ENCODE data around the gene ATM. TPM values are rescaled to one million over a fixed set of nuclear protein-coding genes. Genes with fewer than 3 reads are reported as not detected.

ATM gene
- total and polyA plus RNA-seq, 8 donors = 19.3 to 68.6 (median 44.7) TPM

DNA sequence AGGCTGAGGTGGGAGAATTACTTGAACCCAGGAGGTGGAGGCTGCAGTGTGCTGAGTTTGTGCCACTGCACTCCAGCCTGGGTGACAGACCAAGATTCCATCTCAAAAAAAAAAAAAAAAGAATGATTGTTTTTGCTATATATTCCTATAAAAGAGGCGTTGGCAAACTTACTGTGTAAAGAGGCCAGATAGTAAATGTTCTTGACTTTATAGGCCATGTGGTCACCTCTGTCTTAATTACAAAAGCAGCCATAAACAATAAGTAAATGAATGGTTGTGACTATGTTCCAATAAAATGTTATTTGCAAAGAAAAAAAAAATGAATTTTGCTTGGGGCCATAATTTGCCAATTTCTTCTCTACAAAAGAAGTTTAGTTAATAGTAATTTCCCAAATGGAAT, 12.3 kb downstream of the ATM start:
- Histone ChIP-seq H3K9me3 (no peaks in the 10 kb centered on the region), H3K4me1 (no peaks in the 10 kb centered on the region), H3K27me3 (no peaks in the 10 kb centered on the region), H3K36me3 (peaks cover 0 to 27% (median 2%) of the 10 kb centered on the region in 3 donors), H3K4me3 (no peak overlapping the region), H3K27ac (no peak overlapping the region)
- intact Hi-C loops (cut with DNase I) = no loop called here
- ATAC-seq = no peak
- no peak for TF ChIP-seq CTCF (IDR thresholded peaks at IDR 0.05)
- DNase-seq = no peak
- peak; percentile 20 for FAIRE-seq
- WGBS, 2 donors = 89 to 96% methylated on average over 1 of the region's 1 CpG

GRCh38 chr11:108235633-108236032, 12.8 kb downstream of the ATM start:
- H3K27ac ChIP-seq = no peak overlapping the region
- FAIRE-seq = no peak
- intact Hi-C loops (cut with DNase I) = no loop called here
- peaks cover 0 to 26% (median 0%) of the 10 kb centered on the region in 3 donors for H3K36me3 ChIP-seq
- H3K9me3 ChIP-seq = no peaks in the 10 kb centered on the region
- no peaks in the 10 kb centered on the region for H3K27me3 ChIP-seq
- no peak for DNase-seq
- no peaks in the 10 kb centered on the region for H3K4me1 ChIP-seq
- H3K4me3 ChIP-seq = no peak overlapping the region
- no peak for ATAC-seq
- TF ChIP-seq CTCF (IDR thresholded peaks at IDR 0.05) = no peak
- WGBS, 2 donors = 96% methylated on average over 2 of the region's 2 CpGs

- DNase-seq (no peak), FAIRE-seq (no peak), ATAC-seq (no peak)
- no peaks in the 10 kb centered on the region for H3K9me3 ChIP-seq
- H3K27me3 ChIP-seq = no peaks in the 10 kb centered on the region
- no peak overlapping the region for H3K4me3 ChIP-seq
- WGBS, 2 donors = 91 to 94% methylated on average over 1 of the region's 1 CpG
- intact Hi-C loops (cut with DNase I) = no loop called here
- H3K4me1 ChIP-seq = no peaks in the 10 kb centered on the region
- no peak for TF ChIP-seq CTCF (IDR thresholded peaks at IDR 0.05)
- no peak overlapping the region for H3K27ac ChIP-seq
- H3K36me3 ChIP-seq = peaks cover 0 to 14% (median 0%) of the 10 kb centered on the region in 3 donors
Measured at GRCh38 chr11:108237058-108237481, 14.2 kb downstream of the ATM start.

- ATAC-seq (no peak), DNase-seq (no peak), FAIRE-seq (no peak)
- Histone ChIP-seq H3K4me1 (no peaks in the 10 kb centered on the region), H3K4me3 (no peak overlapping the region), H3K9me3 (no peaks in the 10 kb centered on the region), H3K36me3 (peaks cover 0 to 7% (median 0%) of the 10 kb centered on the region in 3 donors), H3K27ac (no peak overlapping the region), H3K27me3 (no peaks in the 10 kb centered on the region)
- TF ChIP-seq CTCF (IDR thresholded peaks at IDR 0.05) = no peak
- intact Hi-C loops (cut with DNase I) = no loop called here
Measured at GRCh38 chr11:108239076-108239475, 16.2 kb downstream of the ATM start.

DNA sequence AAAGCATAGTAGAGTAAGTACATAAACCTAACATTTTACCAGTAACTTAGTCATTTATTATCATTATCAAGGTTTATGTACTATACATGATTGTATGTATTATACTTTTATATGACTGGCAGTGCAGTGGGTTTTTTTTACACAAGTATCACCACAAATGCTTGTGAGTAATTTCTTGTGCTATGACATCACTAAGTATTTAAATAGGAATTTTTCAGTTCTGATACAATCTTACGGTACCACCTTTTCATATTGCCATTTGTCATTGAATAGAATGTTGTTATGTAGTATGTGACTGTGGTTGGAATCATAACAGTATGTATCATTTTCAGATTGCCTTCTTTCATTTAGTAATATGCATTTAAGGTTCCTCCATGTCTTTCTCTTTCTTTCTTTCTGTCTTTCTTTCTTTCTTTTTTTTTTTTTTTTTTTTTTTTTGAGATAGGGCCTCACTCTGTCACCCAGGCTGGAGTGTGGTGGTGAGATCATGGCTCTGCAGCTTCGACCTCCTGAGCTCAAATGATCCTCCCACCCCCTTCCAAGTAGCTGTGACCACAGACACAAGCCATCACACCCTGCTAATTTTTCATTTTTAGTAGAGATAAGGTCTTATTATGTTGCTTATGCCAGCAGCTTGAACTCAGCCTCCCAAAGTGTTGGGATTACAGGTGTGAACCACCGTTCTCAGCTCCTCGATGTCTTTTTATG, 18.6 kb downstream of the ATM start:
- TF ChIP-seq CTCF (IDR thresholded peaks at IDR 0.05) = no peak
- Histone ChIP-seq H3K9me3 (no peaks in the 10 kb centered on the region), H3K4me3 (no peak overlapping the region), H3K36me3 (no peaks in the 10 kb centered on the region), H3K27ac (no peak overlapping the region), H3K27me3 (no peaks in the 10 kb centered on the region), H3K4me1 (no peaks in the 10 kb centered on the region)
- WGBS, 2 donors = 81 to 93% methylated on average over 4 of the region's 4 CpGs
- intact Hi-C loops (cut with DNase I) = no loop called here
- DNase-seq = no peak
- no peak for ATAC-seq
- no peak for FAIRE-seq

All from pancreas (tissue), 10 donors.